Suprapubic skin (tissue), 3 donors: Measurements from ENCODE around the gene TRAT1.
"Not testable (repeated sequence)": the region's sequence is repeated elsewhere in the genome, so short reads cannot be mapped to it uniquely, and the experiment has no call there.

Experiments
- CTCF ChIP-seq, 2 donors: fragments of 200-600 bp in 1 of 2; fragments of 450-650 bp in 1 of 2; sonication (generic) in 1 of 2; IDR thresholded peaks; one replicate each; pipeline ENCODE4 v1.5.1; 2016 to 2019; ENCODE audit warnings: antibody characterized with exemption in 2 of 2, mild to moderate bottlenecking in 1 of 2, moderate library complexity in 1 of 2
- POLR2A ChIP-seq, 2 donors: fragments of 450-650 bp; IDR thresholded peaks; one replicate each; pipeline ENCODE4 v1.6.1; 2017; ENCODE audit warnings: antibody characterized with exemption in 2 of 2, mild to moderate bottlenecking in 2 of 2, moderate library complexity in 2 of 2

GRCh38 chr3:108823803-108824202, 1.2 kb downstream of the TRAT1 start:
- not testable (repeated sequence) for TF ChIP-seq CTCF, POLR2A (IDR thresholded peaks at IDR 0.05)
